Keratinocyte (primary cell): Measurements from ENCODE around the gene NTNG1.

Source experiments
- CTCF ChIP-seq, 3 experiments: IDR thresholded peaks in 1 of 3; conservative IDR thresholded peaks in 1 of 3; optimal IDR thresholded peaks in 1 of 3; 2 replicates in 2 of 3; 3 replicates in 1 of 3; pipeline versions ENCODE3 to v1.5.1; 2011; ENCODE audit warnings: low read length in 3 of 3, mild to moderate bottlenecking in 3 of 3, moderate library complexity in 2 of 3, control low read depth in 1 of 3, inconsistent platforms in 1 of 3; ENCODE audit not compliant: insufficient read depth in 2 of 3; ENCODE audit errors: extremely low read depth in 1 of 3
- EZH2 ChIP-seq: IDR thresholded peaks from one replicate; pipeline ENCODE4 v1.6.1; 2012; ENCODE audit warnings: inconsistent platforms, mild to moderate bottlenecking, low read length, moderate library complexity

- TF ChIP-seq CTCF (optimal IDR thresholded peaks at IDR 0.05 in 1 of 3, IDR thresholded peaks at IDR 0.05 in 1 of 3, conservative IDR thresholded peaks at IDR 0.05 in 1 of 3; ENCODE audit: extremely low read depth in 1 of 3, insufficient read depth in 2 of 3, low read length in 3 of 3): no peak
- no peak for TF ChIP-seq EZH2
Measured at GRCh38 chr1:107407011-107407410, 266.2 kb downstream of the NTNG1 start.
